ENCODE results near the gene MPV17.
"Not testable (repeated sequence)": the region's sequence is repeated elsewhere in the genome, so short reads cannot be mapped to it uniquely, and the experiment has no call there.

The MPV17 gene

GRCh38 chr2:27271631-27272340 is 51.1 kb downstream of the MPV17 start:
- H3K9me3 ChIP-seq, result no peaks in the 10 kb centered on the region
- no peaks in the 10 kb centered on the region for H3K36me3 ChIP-seq
- peaks cover 53% of the 10 kb centered on the region for H3K27me3 ChIP-seq
- H3K4me3 ChIP-seq (ENCODE audit: low read depth in 1 of 2, low read length in 1 of 2), result no peak overlapping the region
- no peak for TF ChIP-seq CTCF (IDR thresholded peaks at IDR 0.05)
- H3K4me1 ChIP-seq (ENCODE audit: control insufficient read depth in 1 of 2, insufficient read depth in 1 of 2, low read depth in 1 of 2, low read length in 1 of 2), result no peaks in the 10 kb centered on the region
- H3K27ac ChIP-seq, result no peak overlapping the region

DNA sequence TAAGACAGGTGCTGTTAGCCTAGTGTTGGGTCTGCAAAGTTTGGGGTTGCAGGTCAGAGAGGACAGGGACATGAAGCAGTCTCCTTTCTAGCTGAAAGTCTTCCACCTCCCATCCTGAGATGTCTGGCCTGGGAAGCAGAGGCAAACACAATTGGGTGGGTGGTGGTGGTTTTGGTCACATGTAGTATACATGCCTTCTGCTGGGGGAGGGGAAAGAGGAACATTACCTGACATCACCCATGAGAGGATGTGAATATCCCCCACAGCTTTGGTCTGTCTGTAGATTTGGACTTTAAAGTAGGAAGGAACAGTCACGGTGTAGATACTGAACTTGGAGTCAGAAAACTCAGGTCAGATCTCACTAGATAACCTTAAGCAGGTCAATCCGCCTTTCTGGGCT is 52.2 kb downstream of the MPV17 start:
- no peaks in the 10 kb centered on the region for H3K9me3 ChIP-seq
- no peak for TF ChIP-seq CTCF (IDR thresholded peaks at IDR 0.05)
- no peaks in the 10 kb centered on the region for H3K36me3 ChIP-seq
- H3K4me1 ChIP-seq (ENCODE audit: control insufficient read depth in 1 of 2, insufficient read depth in 1 of 2, low read depth in 1 of 2, low read length in 1 of 2), result no peaks in the 10 kb centered on the region
- H3K27ac ChIP-seq, result no peak overlapping the region
- peaks cover 64% of the 10 kb centered on the region for H3K27me3 ChIP-seq
- no peak overlapping the region for H3K4me3 ChIP-seq (ENCODE audit: low read depth in 1 of 2, low read length in 1 of 2)

GRCh38 chr2:27270131-27270530 is 52.8 kb downstream of the MPV17 start:
- H3K4me1 ChIP-seq (ENCODE audit: control insufficient read depth in 1 of 2, insufficient read depth in 1 of 2, low read depth in 1 of 2, low read length in 1 of 2), result peaks cover under 1% of the 10 kb centered on the region in 2 experiments
- TF ChIP-seq CTCF (IDR thresholded peaks at IDR 0.05), result no peak
- H3K27me3 ChIP-seq, result peaks cover 69% of the 10 kb centered on the region
- H3K36me3 ChIP-seq, result no peaks in the 10 kb centered on the region
- no peak overlapping the region for H3K4me3 ChIP-seq (ENCODE audit: low read depth in 1 of 2, low read length in 1 of 2)
- no peak overlapping the region for H3K27ac ChIP-seq
- H3K9me3 ChIP-seq, result no peaks in the 10 kb centered on the region

DNA sequence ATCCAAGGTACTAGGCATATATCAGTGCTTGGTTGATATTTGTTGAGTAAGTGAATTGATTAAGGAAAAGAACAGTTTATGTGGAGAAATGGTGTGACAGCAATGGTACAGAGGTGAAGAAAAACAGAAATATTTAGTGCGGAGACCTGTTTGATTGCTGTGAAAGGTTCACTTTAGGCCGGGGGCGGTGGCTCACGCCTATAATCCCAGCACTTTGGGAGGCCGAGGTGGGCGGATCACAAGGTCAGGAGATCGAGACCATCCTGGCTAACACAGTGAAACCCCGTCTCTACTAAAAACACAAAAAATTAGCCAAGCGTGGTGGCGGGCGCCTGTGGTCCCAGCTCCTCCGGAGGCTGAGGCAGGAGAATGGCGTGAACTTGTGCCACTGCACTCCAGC is 54.6 kb downstream of the MPV17 start:
- H3K27me3 ChIP-seq, result peaks cover 87% of the 10 kb centered on the region

GRCh38 chr2:27265536-27265870 is 57.4 kb downstream of the MPV17 start:
- Histone ChIP-seq H3K27me3 (peaks cover 100% of the 10 kb centered on the region), H3K9me3 (no peaks in the 10 kb centered on the region), H3K4me3 (ENCODE audit: low read depth in 1 of 2, low read length in 1 of 2) (no peak overlapping the region), H3K36me3 (no peaks in the 10 kb centered on the region), H3K27ac (no peak overlapping the region), H3K4me1 (ENCODE audit: control insufficient read depth in 1 of 2, insufficient read depth in 1 of 2, low read depth in 1 of 2, low read length in 1 of 2) (peaks cover 20 to 33% of the 10 kb centered on the region in 2 experiments)
- TF ChIP-seq CTCF (IDR thresholded peaks at IDR 0.05), result no peak

More for the DNA sequence above, 54.6 kb downstream of the MPV17 start:
- not testable (repeated sequence) for H3K36me3 ChIP-seq; H3K9me3 ChIP-seq; H3K4me3 ChIP-seq (ENCODE audit: low read depth in 1 of 2, low read length in 1 of 2); H3K27ac ChIP-seq
- H3K4me1 ChIP-seq (ENCODE audit: control insufficient read depth in 1 of 2, insufficient read depth in 1 of 2, low read depth in 1 of 2, low read length in 1 of 2), result peaks cover 14 to 19% of the 10 kb centered on the region in 2 experiments

DNA sequence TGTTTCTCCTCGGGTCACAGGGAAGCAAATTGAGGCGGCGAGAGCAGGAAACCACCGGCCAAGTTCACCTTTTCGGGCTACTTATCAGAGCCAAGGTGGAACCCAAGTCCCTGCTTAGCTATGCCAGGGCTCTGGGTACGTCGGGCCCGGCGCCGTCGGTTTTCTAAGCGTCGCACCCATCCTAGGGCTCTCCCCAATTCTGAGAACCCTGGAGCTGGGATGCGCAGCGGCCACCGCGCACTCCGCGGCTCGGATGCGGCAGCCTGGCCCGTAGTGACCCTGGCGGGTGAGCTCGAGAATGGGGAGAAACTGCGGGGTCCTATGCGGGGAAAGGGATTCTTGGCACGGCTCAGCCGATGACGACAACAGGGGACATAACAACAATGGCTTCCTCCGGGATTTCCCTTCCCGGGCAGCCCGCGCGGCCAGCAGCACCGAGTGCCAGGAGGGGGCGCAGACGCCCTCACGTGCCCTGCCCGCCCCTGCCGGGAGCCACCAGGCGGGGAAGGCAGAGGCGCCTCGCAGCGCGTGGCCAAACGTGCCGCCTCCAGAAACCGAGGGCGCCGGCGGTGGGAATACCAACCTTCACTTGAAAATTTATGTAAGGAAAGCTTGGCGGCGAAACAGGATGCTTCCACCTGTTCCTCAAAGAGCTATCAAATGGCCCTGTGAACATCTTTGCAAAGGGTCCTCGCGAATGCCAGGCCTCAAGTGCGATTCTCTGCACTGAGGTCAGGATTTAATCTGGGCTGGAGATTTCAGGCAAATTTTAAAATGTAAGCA is 58.0 kb downstream of the MPV17 start:
- Histone ChIP-seq H3K27me3 (peaks cover 100% of the 10 kb centered on the region), H3K9me3 (no peaks in the 10 kb centered on the region), H3K4me1 (ENCODE audit: control insufficient read depth in 1 of 2, insufficient read depth in 1 of 2, low read depth in 1 of 2, low read length in 1 of 2) (peaks cover 20 to 33% of the 10 kb centered on the region in 2 experiments), H3K4me3 (ENCODE audit: low read depth in 1 of 2, low read length in 1 of 2) (peak overlapping the region in 1 of 2 experiments; percentile 24), H3K27ac (no peak overlapping the region), H3K36me3 (no peaks in the 10 kb centered on the region)
- no peak for TF ChIP-seq CTCF (IDR thresholded peaks at IDR 0.05)

Data from neutrophil (primary cell).